ENCODE results near the gene AP2M1.

GRCh38 chr3:184174284-184174645 lies 390 bp upstream of the AP2M1 start:
- TF ChIP-seq YY1 (IDR thresholded peaks at IDR 0.05) (no peak), CTCF (IDR thresholded peaks at IDR 0.05; ENCODE audit: low read depth, low read length, missing input control) (no peak), MAX (IDR thresholded peaks at IDR 0.05) (no peak), REST (IDR thresholded peaks at IDR 0.05) (no peak), RAD21 (IDR thresholded peaks at IDR 0.05) (no peak), ATF3 (IDR thresholded peaks at IDR 0.05) (no peak), RXRA (IDR thresholded peaks at IDR 0.05) (no peak), EGR1 (IDR thresholded peaks at IDR 0.05; ENCODE audit: low read depth in 2 of 2) (no peak), FOXA1 (IDR thresholded peaks at IDR 0.05) (no peak)
